Activated effector memory CD4-positive, alpha-beta T cell treated with Interleukin-2 at 50 U/mL for 16 hours (primary cell): ENCODE data around the gene CHST13.

ENCODE experiments used
- DNase-seq: peaks from one replicate; pipeline ENCODE4 v3.0.0-alpha.2; 2020

Gene CHST13, protein sequence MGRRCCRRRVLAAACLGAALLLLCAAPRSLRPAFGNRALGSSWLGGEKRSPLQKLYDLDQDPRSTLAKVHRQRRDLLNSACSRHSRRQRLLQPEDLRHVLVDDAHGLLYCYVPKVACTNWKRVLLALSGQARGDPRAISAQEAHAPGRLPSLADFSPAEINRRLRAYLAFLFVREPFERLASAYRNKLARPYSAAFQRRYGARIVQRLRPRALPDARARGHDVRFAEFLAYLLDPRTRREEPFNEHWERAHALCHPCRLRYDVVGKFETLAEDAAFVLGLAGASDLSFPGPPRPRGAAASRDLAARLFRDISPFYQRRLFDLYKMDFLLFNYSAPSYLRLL

DNA sequence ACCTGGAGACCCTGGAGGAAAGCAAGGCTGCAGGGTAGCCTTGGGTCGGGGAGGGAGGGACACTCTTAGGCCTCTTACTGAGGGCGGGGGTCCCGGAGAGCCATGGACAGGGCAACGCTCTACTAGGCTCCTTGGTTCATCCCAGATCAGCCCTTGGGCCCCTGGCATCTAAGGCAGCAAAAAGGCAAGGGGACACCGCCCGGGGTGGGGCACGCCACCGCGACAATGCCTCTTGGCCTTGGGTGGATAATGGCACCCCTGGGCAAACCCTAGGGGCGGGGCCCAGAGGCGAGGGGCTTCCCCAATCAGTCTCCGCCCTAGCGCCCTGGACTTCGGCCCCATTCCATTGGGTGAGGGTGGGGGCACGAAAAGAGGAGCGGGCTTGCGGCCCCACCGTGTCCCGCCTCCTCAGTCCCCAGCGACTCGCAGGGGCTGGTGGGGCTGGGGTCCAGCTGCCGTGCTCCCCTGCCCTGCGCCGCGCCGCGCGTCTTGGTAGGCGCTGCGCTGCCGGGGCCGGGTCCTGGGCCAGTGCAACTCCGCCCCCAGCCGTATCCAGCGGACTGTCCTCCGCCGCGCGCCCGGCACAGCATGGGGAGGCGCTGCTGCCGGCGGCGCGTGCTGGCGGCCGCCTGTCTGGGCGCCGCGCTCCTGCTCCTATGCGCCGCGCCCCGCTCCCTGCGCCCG is at the start of gene CHST13:
Gene CHST13, plus strand, starts transcription at position 411 of the 684 bp plus-strand sequence. Its CDS starts 178 bp downstream, at position 589.
- no peak for DNase-seq

DNA sequence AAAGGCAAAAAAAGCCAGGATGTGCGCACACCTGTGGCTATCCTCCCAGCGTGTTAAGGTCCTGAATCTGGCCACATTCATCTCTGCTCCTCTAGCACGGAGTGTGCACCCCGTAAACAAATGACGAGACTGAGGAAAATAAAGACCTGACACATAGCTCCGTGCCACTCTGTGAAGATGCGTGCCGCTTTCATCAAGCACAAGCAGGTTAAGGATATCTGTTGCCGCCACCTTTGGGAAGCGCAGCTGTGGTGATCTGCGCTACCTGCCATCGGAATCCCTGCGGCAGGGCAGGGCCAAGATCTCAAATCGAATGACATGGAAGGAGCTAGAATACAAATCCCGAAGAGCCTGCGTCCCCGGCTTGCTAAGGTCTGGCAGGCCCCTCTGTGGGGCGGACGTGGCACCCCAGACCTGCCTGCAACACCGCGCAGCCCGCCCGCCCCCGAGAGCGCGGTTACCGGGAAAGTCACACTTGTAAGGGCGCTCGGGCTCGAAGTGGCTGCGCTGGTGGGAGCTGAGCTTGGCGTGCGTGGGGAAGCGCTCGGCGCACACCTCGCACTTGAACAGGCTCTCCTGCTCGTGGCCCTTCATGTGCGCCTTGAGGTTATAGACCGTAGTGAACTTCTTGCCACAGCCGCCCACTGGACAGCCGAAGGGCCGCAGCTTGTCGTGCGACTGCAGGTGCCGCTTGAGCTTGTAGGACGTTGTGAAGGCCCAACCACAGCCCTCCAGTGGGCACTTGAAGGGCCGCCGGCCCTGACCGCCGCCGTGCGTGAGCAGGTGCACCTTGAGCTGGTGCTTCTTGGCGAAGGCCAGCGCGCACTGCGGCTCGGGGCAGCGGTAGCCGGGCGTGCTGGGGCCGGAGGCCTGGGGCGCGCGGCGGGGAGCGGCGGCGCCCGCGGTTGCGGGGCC is 49.2 kb upstream of the CHST13 start:
- DNase-seq, result peak; percentile 16

GRCh38 chr3:126475413-126476114 is 48.4 kb upstream of the CHST13 start, which contains the start of gene ZXDC:
Gene ZXDC (minus strand): TSS chr3:126475891. CDS start chr3:126475865, 26 bp downstream.
- peak; percentile 90 for DNase-seq

DNA sequence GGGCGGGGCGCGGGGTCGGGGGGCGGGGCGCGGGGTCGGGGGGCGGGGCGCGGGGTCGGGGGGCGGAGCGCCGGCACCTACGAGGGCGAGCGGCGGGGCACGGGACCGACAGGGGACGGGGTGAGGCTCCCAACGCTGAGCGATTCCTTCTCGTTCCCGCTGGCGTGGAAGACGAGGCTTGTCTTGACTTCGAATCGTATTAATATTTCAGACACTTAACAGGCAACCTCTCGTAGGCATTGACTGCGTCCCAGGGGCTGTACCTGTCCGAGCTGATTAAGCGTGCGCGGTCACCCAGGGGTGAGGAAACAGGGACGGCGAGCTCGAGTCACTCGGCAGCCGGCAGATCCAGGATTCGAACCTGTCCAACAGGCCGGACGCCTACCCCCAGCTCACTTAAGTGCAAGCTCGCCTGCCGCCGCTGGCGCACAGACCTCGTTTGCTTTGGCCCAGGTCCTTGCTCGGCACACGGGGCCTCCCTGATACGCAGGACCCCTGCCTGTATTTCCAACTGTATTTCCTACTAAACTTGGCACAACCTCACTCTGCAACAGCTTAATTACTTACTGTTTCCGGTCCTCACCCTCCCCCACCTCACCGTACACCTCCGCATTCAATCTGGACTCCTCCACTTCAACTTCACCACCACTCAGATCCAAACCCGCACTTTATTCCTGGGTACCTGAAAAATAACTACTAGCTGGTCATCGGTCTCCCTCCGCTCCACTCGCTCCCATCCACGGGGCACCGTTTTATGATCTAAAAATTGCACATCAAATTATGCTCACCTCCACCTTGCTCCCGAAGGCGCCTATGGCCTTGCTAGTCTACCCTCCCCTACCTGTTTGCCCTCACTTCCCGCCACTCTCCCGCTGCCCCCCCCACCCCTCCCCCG is 47.5 kb upstream of the CHST13 start:
- DNase-seq, result no peak

DNA sequence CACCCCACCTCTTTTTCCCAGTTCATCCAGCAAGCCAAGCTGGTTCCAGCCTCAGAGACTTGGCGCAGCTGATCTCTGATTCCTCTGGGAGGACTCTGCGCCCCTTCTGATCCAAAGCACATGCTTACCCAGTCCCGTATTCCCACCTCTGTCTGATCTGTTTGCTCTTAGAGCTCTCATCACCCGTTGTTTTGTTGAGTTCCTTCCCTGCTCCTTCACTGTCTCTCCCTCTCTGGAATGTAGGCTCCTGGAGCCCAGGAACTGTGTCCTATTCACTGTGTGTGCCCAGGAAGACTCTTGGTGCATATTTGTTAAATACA is 46.9 kb upstream of the CHST13 start:
- no peak for DNase-seq

- no peak for DNase-seq
These were observed 45.2 kb upstream of the CHST13 start for GRCh38 chr3:126478581-126479310.

GRCh38 chr3:126479642-126480041 is 44.3 kb upstream of the CHST13 start:
- DNase-seq, result no peak

GRCh38 chr3:126480206-126480605 is 43.7 kb upstream of the CHST13 start:
- no peak for DNase-seq

DNA sequence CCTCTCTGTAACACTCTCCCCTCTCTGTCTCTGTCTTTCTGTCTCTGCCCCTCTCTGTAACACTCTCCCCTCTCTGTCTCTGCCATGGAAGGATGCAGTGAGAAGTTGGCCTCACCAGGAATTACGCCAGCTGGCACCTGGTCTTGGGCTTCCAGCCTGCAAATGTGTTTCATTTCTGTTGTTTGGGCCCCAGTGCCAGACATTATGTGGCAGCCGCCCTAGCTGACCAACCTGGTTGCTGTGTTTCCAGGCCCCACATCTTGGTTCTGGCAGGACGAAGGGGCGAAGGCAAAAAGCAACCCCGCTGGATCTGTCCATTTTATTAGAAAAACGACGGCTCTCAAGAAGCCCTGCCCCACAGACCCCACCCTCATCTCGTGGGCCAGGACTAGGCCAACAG is 43.1 kb upstream of the CHST13 start:
- no peak for DNase-seq

DNA sequence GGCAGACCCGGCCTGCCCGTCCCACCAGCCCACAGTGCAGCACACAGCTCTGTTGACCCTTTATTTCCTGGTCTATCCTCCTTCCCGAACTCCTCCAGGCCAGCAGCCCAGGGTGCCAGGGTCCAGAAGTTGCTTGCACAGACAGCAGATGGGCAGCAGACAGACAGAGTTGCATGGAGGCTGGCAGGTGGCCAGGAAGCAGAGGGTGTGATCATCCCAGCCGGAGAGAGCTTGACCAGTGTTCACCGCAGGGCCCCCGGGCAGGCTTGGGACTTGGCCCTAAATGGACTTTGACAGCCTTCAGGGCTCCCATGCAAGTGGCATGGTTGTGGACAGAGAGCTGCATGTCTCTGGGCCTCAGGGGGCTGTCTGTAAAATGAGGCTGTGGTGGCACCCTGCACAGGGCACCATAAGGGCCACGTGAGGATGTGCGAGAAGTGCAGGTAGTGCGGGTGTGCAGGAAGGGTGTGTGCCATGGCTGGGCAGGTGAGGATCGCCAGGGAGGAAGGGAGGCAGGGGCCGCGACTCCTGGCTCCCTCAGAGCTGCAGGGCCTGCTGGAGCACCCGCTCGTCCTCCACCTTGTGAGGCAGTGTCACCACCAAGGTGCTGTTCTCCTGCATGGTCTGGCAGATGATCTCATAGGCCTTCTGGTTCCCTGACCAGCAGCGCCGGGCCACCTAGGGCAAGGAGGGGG is 42.0 kb upstream of the CHST13 start:
- no peak for DNase-seq

DNA sequence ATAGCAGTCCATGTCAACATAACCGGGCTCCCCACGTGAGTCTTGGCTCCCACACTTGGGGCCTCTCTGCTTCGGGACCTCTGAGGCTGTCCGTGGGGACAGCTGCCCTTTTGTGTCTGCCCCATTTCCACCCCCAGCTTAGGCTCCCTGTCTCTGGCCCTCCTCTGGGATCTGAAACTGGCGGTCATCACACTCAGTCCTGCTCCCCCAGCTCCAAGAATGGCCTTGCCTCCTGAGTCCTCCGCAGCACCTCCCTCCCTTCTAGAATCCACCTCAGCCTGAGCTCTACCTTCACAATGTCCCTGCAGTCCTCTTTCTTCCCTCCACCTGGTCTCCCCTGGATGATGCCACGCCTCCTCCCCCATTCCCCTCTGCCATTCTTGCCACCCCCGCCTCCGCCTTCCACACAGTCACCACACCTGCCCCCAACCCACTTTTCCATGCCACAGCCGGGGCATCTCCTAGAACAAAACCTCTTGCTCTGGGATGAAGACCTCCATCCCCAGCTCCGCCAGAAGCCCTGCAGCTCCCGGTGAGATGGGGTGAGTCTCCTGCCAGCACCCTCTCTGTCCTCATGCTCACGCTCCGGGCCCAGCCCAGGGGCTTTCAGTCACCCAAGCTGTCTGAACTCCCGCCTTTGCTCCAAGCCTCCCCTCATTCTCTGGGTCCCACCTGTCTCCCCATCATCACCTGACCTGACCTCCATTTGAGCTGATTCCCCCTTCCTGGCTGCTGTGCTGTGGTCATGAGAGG is 41.3 kb upstream of the CHST13 start:
- DNase-seq, result no peak

- no peak for DNase-seq
These were observed 40.6 kb upstream of the CHST13 start for GRCh38 chr3:126483321-126483761.

GRCh38 chr3:126484148-126484547 is 39.8 kb upstream of the CHST13 start:
- no peak for DNase-seq

DNA sequence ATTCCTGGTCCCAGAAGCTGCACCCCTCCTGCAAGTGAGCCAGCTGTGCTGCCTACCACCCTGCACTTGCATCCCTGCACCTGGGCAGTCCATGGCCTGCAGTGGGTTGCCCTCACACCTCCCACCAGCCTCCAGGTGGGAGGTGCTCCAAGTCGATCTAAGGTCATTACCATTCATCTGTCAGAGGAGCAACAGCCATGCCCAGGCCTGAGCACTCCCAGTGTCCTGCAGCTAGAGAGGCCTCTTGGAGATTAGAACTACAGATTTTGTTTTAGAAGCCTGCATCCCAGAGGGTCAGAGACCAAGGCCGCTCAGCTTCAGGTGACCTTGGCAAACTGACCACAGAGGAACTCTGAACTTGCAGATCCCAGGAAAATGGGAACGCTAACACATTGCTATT is 39.3 kb upstream of the CHST13 start:
- no peak for DNase-seq

DNA sequence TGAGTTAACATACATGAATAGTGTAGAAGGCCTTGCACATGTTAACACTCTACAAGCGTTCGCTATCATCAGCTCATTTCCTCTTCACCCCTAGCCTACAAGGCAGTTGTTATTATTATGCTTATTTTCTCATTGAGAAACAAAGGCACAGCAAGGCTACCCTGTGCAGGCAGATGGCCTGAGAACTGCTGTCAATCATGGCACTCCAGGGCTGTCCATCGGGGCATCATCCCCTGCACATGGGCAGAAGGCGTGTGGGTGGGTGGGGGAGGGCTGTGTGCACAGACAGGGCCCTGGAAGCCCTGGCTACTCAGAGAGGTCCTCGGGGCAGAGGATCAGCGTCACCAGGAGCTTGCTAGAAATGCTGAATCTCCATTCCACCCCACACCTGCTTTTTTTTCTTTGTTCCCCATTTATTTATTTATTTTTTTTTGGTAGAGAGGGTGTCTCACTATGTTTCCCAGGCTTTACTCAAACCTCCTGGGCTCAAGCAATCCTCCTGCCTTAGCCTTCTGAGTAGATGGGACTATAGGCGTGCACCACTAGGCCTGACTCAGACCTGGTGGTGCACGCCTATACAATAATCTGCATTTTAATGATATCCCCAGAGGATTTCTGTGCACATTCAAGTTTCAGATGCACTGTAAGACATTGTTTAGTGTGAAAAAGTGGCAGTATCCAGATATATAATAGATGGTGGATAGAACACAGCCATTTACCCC is 38.6 kb upstream of the CHST13 start:
- no peak for DNase-seq

DNA sequence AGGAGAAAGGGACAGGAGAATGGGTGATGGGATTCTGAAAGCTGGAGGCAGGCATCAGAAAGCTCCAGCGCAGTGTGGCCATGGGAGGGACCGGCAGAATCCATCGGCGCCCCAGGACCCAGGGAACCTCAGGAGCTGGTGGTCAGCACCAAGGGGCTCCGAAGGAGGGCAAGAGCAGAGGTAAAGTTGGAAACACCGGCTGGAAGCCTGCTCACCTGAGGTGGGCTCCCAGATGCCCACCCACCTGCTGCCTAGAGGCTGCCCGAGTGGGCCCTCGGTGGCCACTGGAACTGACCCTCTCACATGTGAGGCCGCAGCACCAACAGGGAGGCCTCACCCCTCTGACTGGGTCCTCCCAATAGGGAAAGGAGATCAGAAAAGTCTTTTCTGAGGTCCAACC is 38.0 kb upstream of the CHST13 start:
- DNase-seq, result no peak

- no peak for DNase-seq
These were observed 37.6 kb upstream of the CHST13 start for GRCh38 chr3:126486360-126486847.

DNA sequence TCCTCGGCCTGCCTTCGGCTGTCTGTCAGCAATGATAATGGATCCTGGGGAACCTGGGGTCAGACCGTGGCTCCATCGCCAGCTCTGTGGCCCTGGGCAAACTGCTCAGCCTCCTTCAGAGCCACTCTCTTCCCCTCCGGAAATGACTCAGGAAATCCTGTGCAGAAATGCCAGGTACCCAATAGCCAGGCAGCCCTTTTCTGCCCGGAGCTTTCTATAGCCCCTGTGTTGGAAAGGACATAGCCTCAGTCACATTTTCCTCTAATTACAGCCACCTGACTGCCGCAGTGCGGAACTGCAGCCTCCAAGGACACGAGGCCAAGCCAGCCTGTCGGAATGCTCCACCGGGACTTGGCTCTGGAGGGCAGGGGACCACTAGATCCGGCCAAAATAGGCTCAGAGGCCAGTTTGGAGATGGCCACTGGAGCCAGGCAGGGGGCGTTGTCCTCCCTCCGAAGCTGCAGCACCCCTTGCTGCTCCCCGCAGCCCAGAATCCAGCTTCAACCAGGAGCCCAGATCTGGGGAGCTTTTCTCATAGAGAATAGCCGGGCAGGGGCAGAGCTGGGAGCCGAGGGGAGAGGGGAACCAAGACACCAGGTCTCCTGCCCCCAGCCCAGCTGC is 36.7 kb upstream of the CHST13 start:
- no peak for DNase-seq
